ENCODE results near the gene PCP2. TPM values are rescaled to one million over a fixed set of nuclear protein-coding genes. Genes with fewer than 3 reads are reported as not detected.

The PCP2 gene
- not detected in 3 replicates for total RNA-seq
- long read RNA-seq = 0 reads

- H3K4me1 Mint-ChIP-seq (ENCODE audit: low read depth) = peaks cover 23% of the 10 kb centered on the region
- H3K9me3 Mint-ChIP-seq (ENCODE audit: low read depth) = no peaks in the 10 kb centered on the region
- no peak within 1 kb of the TSS for H3K4me3 Mint-ChIP-seq (ENCODE audit: unreplicated experiment)
- TF ChIP-seq, protein P1, sequence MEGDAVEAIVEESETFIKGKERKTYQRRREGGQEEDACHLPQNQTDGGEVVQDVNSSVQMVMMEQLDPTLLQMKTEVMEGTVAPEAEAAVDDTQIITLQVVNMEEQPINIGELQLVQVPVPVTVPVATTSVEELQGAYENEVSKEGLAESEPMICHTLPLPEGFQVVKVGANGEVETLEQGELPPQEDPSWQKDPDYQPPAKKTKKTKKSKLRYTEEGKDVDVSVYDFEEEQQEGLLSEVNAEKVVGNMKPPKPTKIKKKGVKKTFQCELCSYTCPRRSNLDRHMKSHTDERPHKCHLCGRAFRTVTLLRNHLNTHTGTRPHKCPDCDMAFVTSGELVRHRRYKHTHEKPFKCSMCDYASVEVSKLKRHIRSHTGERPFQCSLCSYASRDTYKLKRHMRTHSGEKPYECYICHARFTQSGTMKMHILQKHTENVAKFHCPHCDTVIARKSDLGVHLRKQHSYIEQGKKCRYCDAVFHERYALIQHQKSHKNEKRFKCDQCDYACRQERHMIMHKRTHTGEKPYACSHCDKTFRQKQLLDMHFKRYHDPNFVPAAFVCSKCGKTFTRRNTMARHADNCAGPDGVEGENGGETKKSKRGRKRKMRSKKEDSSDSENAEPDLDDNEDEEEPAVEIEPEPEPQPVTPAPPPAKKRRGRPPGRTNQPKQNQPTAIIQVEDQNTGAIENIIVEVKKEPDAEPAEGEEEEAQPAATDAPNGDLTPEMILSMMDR (IDR thresholded peaks at IDR 0.05) = no peak
- H3K27ac Mint-ChIP-seq (ENCODE audit: unreplicated experiment) = no peak within 1 kb of the TSS
- H3K36me3 Mint-ChIP-seq (ENCODE audit: low read depth) = peaks cover 3% of the 10 kb centered on the region
- peaks cover 26% of the 10 kb centered on the region for H3K27me3 Mint-ChIP-seq (ENCODE audit: low read depth)
- DNase-seq (ENCODE audit: low spot score) = no peak
Observed at GRCh38 chr19:7633698-7634097, at the start of gene PCP2. TSS of gene PCP2 (minus strand) at chr19:7633719. CDS start at chr19:7633457, 262 bp downstream.

- peaks cover 14% of the 10 kb centered on the region for H3K4me1 Mint-ChIP-seq (ENCODE audit: low read depth)
- H3K4me3 Mint-ChIP-seq (ENCODE audit: unreplicated experiment) = peak overlapping the region; percentile 88
- H3K27me3 Mint-ChIP-seq (ENCODE audit: low read depth) = peaks cover 15% of the 10 kb centered on the region
- no peaks in the 10 kb centered on the region for H3K9me3 Mint-ChIP-seq (ENCODE audit: low read depth)
- TF ChIP-seq, protein P1 (IDR thresholded peaks at IDR 0.05) = no peak
- DNase-seq (ENCODE audit: low spot score) = no peak
- H3K36me3 Mint-ChIP-seq (ENCODE audit: low read depth) = peaks cover 7% of the 10 kb centered on the region
- H3K27ac Mint-ChIP-seq (ENCODE audit: unreplicated experiment) = no peak overlapping the region
Observed at GRCh38 chr19:7682175-7682855, 48.8 kb upstream of the PCP2 start.

GRCh38 chr19:7681340-7682174 is 48.0 kb upstream of the PCP2 start:
- TF ChIP-seq, protein P1 (IDR thresholded peaks at IDR 0.05) = peak; percentile 74
- DNase-seq (ENCODE audit: low spot score) = no peak
- peaks cover 21% of the 10 kb centered on the region for H3K27me3 Mint-ChIP-seq (ENCODE audit: low read depth)
- no peaks in the 10 kb centered on the region for H3K9me3 Mint-ChIP-seq (ENCODE audit: low read depth)
- H3K4me1 Mint-ChIP-seq (ENCODE audit: low read depth) = peaks cover 14% of the 10 kb centered on the region
- peak overlapping the region; percentile 88 for H3K4me3 Mint-ChIP-seq (ENCODE audit: unreplicated experiment)
- peak overlapping the region; percentile 22 for H3K27ac Mint-ChIP-seq (ENCODE audit: unreplicated experiment)
- peaks cover 7% of the 10 kb centered on the region for H3K36me3 Mint-ChIP-seq (ENCODE audit: low read depth)

DNA sequence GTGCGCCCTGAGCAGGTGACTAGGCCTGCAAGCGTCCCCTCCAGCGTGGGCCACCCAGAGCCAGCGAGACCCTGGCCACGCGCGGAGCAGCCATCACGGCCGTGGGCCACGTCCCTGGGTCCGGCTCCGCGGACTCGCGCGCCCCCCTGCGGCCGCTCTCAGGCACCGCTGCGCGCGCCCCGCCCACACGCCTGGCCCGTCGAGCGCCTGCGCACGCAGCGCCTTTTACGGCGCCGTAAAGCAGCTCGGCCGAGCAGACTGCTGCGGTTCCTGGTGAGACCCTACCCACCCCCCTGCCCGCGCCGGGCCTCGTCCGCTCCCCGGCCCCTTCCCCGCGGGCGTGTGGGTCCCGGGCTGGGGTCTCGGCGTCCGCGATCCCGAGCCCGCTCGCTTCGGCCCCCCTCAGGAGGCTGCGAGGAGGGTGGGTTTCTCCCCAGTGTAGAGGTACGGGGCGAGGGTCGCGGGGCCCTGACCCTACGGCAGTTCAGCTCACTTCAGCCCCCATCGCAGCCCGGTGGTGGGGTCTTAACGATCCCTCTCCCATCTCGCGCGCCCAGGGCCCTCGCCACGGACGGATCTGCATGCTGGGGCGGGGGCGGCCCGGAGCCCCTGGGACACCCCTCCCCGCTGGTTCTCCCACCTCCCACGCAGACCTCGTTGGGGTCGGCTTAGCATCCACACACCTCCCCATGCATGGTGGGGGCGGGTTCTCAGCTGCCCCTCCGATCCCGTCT is 47.3 kb upstream of the PCP2 start, which contains the start of gene TRAPPC5:
Gene TRAPPC5 (plus strand): TSS at position 228 of the 734 bp plus-strand sequence. CDS start 1,421 bp downstream, outside the sequence.
- H3K27me3 Mint-ChIP-seq (ENCODE audit: low read depth) = peaks cover 24% of the 10 kb centered on the region
- H3K27ac Mint-ChIP-seq (ENCODE audit: unreplicated experiment) = peak within 1 kb of the TSS; percentile 17
- H3K36me3 Mint-ChIP-seq (ENCODE audit: low read depth) = peaks cover 7% of the 10 kb centered on the region
- TF ChIP-seq, protein P1 (IDR thresholded peaks at IDR 0.05) = peak; percentile 97
- H3K4me3 Mint-ChIP-seq (ENCODE audit: unreplicated experiment) = peak within 1 kb of the TSS; percentile 88
- no peaks in the 10 kb centered on the region for H3K9me3 Mint-ChIP-seq (ENCODE audit: low read depth)
- H3K4me1 Mint-ChIP-seq (ENCODE audit: low read depth) = peaks cover 14% of the 10 kb centered on the region
- no peak for DNase-seq (ENCODE audit: low spot score)
